GM19397 (cell line): ENCODE data around the gene N4BP3.

Experiments used
- ATAC-seq: cut with Tn5 transposase; IDR thresholded peaks from one replicate; pipeline ENCODE4 v1.9.1; 2021; ENCODE audit warnings: mild to moderate bottlenecking, moderate library complexity; ENCODE audit not compliant: unreplicated experiment

The N4BP3 gene

DNA sequence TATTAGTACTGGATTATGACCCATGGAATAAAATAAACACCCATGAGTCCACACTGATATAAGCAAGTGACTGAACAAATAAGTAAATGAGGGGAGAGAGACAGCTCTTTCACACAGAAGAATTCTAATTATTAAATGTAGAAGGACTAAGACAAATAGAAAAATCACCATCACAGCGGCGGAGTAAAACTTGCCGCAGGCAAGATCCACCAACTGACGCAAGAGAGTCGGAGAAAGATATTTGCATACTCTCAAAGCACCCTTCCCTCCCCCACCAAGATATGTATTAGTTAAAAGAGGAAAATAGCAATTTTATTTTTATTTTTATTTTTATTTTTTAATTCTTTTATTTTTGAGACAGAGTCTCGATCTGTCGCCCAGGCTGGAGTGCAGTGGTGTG lies 14.6 kb upstream of the N4BP3 start:
- no peak for ATAC-seq

- ATAC-seq = no peak
These were observed 9.7 kb upstream of the N4BP3 start for GRCh38 chr5:178103612-178104011.

DNA sequence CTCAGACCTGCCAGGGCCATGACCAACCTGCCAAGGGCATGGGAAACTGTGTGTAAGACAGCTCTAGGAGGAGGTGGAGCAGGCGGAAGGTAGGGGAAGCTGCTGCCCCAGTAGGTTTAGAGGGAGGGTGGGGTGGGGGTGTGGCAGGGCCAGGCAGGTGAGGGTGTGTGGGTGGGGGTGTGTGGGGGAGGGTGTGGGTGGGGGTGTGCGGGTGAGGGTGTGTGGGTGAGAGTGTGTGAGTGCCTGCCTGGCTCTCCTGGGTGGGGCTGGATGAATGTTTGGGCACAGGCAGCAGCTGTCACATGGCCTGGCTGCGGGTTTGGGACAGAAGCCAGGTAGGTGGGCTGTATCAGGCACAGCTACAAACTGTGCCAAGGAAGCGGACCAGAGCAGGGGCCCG lies 8.8 kb upstream of the N4BP3 start:
- no peak for ATAC-seq

- no peak for ATAC-seq
These were observed 7.2 kb upstream of the N4BP3 start for GRCh38 chr5:178106086-178106485.

DNA sequence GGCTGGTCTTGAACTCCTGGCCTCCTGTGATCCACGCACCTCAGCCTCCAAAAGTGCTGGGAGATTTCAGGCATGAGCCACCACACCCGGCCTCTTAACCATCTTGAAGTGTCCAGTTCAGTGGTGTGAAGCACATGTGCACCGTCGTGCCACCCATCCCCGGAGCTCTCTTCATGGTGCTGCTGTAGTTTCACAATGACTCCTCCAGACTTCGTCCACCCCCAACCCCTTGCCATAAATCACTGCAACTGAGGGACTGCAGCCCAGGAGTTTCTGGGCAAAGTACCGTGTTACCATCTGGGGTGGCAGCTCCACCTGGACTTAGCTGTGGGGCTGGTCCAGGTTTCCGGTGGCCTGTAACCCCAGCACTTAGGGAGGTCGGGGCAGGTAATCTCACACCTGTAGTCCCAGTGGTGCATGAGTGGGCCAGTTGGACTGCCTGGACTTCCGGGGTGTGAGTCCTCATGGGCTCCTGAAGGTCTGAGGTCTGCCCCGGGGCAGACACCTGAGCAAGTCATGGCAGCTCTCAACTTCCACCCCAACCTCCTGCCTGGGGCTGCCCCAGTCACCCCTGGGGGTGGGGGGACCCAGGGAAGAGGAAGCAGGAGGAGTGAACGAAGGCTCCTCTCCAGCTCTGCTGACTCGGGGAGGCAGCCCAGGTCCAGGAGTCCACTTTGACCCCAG lies 6.6 kb upstream of the N4BP3 start:
- no peak for ATAC-seq

DNA sequence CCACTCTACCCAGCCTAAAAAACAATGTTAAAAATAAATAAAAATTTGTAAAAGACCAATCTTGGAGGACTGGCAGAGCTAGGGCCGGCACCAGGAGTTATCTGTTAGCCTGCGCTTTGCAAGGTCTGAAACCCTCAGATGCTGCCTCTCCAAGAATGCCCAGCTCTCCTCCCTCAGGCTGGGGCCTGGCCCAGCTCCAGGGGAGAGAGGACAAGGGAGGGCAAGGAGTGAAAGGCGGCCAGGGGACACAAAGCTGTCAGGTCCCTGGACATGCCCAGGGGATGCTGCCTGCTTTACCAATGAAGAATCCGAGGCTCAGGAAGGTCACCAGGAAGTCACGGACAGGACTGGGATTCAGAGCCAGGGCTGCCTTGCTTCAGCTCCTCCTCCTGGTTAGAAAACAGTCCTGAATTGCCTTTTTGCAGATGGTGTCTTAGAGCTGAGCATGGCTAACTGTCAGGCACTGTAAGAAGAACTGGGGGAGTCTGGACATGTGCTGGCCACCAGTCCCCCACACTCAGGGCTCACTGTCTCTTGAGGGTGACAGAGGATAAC lies 5.5 kb upstream of the N4BP3 start:
- no peak for ATAC-seq

DNA sequence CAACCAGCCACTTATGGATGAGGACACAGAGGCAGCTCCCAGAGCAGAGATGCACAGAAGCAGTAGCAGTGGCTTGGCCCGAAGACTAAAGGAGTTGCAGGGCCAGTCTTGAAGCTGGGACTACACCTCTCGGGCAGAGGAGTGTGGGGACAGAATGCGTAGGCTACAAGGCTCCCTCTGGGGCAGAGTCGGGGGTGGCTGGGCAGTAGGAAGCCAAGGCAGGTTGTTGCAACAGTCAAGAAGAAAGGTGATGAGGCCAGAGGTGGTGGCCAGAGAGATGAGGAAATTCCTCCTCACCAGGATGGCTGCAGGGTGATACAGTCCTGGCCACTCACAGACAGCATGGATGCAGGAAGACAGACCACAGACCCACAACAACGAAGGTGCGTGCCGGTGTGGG lies 4.9 kb upstream of the N4BP3 start:
- ATAC-seq = no peak

DNA sequence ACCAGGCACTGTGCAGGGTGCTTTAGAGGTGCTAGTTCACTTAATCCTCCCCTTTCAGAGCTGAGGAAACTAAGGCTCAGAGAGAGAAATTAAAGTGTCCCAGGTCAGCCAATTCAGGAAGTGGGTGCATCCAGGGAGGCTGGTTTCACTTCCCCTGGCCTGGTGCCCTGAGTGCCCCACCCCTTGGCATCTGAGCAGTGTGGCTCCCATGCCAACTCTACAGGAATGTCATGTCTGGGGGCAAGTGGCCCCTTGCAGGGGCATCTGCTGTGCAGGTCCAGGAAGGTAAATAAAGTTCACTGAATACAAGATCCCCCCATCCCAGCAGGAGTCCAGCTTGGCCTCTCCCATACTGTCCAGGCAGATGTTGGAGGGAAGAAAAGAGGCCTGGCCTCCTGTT lies 4.4 kb upstream of the N4BP3 start:
- no peak for ATAC-seq

DNA sequence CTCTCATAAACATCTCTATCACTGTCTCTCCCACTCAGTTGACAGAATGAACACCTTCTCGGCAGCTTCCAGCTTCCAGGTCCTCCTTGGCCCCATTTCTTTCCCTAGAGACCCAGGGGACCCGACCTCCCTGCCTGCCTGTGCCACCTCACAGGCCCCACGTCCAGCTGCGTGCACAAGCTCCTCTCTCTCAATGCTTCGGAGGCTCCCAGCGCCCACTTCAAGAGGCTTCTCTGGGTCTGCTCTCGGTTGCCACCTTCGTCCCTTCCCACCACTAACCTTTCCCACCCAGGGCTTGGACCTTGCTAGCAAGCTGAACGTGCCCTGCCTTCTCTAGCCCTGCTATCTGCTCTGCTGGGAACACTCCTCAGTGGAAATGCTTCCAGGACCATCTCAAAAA lies 2.8 kb upstream of the N4BP3 start:
- no peak for ATAC-seq

GRCh38 chr5:178111925-178112324 lies 1.4 kb upstream of the N4BP3 start:
- ATAC-seq = no peak

- ATAC-seq = no peak
These were observed 787 bp upstream of the N4BP3 start for GRCh38 chr5:178112545-178112944.

- peak; percentile 17 for ATAC-seq
These were observed 551 bp downstream of the N4BP3 start for GRCh38 chr5:178113841-178114324.

- ATAC-seq = no peak
These were observed 1.2 kb downstream of the N4BP3 start for GRCh38 chr5:178114325-178115135.

DNA sequence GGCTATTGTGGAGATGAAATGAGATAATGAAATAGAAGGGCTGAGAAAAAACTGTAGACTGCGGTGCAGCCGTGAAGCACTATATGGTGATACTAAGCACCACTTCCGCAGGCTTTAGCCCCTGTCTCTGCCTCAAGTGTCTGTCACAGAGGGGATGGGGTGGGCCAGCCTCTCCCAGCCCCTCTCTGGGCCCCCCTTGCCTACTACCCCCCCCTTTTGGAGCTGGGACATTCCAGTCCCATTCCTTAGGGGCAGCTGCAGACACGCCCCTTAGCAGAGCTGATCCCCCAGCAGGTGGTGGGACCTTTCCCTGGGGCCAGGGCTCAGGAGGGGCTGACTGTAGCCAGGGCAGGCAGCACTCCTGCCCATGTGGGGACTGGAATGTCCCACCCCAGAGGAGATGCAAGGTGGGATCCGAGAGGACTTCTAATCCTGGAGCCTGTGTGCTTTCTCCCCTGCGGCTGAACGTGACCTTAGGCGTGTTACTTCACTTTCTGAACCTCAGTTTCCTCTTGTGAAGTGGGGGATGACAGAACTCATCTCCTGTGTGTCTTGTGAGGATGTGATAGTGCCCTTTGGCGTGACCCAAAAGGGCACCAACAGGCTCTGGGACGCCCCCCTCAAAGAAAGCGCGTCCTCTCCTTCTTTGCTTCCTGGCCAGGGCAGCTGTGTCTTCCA lies 1.9 kb downstream of the N4BP3 start:
- no peak for ATAC-seq

- ATAC-seq = no peak
These were observed 2.4 kb downstream of the N4BP3 start for GRCh38 chr5:178115814-178116142.

GRCh38 chr5:178116143-178116885 lies 3.0 kb downstream of the N4BP3 start:
- ATAC-seq = no peak

DNA sequence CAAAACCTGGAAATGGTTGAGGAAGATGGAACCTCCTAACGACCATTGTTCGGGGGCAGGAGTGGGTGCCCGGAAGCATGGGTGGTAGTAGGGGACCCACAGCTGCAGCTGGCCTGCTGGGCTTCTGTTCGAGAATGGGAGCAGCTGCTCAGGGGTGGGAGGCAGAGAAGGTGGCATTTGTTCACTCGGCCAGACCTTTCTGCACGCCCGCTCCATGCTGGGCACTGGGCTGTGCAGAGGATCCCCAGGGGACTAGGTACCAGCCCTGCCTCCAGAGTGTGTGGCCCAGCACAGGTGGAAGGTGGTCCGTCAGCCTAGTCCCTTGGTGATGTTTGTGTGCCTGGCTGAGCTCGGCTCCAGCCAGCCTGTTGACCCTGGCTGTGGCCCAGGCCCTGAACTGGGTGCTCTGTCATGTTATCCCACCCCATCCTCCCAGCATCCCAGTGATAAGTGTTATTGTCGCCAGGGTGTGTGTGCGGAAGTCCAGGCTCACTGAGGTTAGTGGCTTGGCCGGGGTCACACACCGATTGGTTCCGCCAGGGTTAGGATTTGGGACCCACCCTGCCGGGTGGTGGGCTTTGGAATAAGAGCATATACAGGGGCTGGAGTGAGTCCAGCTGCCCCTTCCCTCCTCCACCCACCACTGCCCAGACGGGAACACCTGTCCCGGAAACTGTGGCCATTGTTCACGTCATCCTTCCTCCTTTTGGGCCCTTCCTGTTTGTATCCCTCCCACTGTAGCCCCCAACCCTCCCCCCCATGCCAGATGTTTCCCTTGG lies 4.8 kb downstream of the N4BP3 start:
- ATAC-seq = no peak

DNA sequence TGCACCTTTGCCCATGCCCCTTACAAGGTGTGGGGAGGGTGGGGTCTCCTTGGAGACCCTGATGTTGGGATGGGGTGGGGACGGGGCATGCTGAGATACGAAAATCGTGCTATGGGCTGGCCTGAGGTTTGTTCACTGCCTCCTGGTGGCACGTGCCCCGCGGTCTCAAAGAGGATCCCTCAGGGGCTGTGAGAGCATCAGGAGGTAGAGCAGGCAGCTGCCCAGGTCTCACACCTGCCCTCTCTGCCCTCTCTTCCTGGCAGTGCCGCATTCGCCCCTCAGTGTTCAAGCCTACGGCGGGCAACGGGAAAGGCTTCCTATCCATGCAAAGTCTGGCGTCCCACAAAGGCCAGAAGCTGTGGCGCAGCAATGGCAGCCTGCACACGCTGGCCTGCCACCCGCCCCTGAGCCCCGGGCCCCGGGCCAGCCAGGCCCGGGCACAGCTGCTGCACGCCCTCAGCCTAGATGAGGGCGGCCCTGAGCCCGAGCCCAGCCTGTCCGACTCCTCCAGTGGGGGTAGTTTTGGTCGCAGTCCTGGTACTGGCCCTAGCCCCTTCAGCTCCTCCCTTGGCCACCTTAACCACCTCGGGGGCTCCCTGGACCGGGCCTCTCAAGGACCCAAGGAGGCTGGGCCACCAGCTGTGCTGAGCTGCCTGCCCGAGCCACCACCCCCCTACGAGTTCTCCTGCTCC lies 6.7 kb downstream of the N4BP3 start:
- no peak for ATAC-seq

DNA sequence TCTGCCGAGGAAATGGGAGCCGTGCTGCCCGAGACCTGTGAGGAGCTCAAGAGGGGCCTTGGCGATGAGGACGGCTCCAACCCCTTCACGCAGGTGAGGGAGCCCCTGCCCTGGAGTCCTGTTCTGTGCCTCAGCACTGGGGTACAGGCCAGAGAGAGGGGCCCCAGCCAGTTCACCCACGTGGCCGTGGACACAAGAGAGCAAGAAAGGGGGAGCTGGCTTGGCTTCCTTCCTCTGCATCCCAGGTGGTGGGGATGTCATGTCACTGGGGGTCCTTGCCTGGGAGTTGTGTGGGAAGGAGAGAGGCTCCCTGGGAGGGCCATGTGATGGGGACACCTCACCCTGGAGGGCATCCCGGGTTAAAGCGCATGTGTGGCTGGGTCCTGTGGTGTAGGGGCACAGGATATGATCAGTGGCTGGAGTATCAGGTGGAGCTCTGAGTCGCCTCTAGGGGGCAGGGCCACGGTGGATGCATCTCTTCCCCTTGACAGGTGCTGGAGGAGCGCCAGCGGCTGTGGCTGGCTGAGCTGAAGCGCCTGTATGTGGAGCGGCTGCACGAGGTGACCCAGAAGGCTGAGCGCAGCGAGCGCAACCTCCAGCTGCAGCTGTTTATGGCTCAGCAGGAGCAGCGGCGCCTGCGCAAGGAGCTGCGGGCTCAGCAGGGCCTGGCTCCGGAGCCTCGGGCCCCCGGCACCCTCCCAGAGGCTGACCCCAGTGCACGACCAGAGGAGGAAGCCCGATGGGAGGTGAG lies 7.5 kb downstream of the N4BP3 start:
- ATAC-seq = peak; percentile 73
